Dermis microvascular lymphatic vessel endothelial cell (primary cell): ENCODE results near the gene ZNF778. TPM values are rescaled to one million over a fixed set of nuclear protein-coding genes. Genes with fewer than 3 reads are reported as not detected.
A peak's percentile ranks its signal among the peaks of the same experiment; 100 is the strongest.
"Not testable (repeated sequence)": the region's sequence is repeated elsewhere in the genome, so short reads cannot be mapped to it uniquely, and the experiment has no call there.

Experiments
- DNase-seq, 2 donors: peaks; one replicate each; pipeline versions ENCODE4 v3.0.0 to v3.0.0-alpha.2; 2010; ENCODE audit warnings: low read depth in 2 of 2
- total RNA-seq: library from RNA; depleted of rRNA; stranded (reverse); fragments of >200 nt; gene quantifications from 2 replicates; pipeline ENCODE4 v1.2.1, GENCODE V29; 2014

ZNF778 gene
- total RNA-seq, 1 donor from 2014 or later, result 8.1 TPM

- peak; percentile 59 to 66 for DNase-seq
These were observed 39.2 kb downstream of the ZNF778 start for GRCh38 chr16:89256651-89257254.

- DNase-seq, result no peak
These were observed 39.8 kb downstream of the ZNF778 start for GRCh38 chr16:89257281-89257731.

DNA sequence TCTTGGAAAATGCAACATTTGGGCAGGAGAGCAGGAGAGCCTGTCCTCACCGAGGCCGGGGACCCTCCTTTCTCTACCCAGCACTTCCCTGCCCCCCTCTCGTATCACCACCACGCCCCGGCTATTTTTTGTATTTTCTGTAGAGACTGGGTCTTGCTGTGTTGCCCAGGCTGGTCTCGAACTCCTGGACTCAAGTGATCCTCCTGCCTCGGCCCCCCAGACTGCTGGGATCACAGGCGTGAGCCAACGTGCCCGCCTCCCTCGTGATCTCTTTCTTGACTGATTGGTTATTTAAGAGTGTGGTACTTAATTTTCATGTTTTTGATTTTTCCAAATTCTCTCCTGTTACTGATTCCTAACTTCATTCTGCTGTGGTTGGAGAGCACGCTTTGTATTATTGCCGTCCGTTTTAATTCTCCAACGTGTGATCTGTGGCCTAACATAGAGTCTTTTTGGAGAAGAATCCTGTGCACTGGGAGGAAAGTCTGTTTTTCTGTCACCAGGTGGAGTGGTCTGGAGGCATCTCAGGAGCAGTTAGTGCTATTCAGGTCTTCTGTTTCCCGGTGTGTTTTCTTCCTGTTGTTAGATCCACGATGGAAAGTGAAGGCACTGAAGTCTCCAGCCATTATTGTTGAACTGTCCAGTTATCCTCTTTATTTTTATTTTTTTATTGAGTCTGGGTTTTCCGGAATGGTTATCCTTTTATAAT, 40.4 kb downstream of the ZNF778 start:
- no peak for DNase-seq

GRCh38 chr16:89259901-89260300, 42.4 kb downstream of the ZNF778 start:
- not testable (repeated sequence) for DNase-seq

DNA sequence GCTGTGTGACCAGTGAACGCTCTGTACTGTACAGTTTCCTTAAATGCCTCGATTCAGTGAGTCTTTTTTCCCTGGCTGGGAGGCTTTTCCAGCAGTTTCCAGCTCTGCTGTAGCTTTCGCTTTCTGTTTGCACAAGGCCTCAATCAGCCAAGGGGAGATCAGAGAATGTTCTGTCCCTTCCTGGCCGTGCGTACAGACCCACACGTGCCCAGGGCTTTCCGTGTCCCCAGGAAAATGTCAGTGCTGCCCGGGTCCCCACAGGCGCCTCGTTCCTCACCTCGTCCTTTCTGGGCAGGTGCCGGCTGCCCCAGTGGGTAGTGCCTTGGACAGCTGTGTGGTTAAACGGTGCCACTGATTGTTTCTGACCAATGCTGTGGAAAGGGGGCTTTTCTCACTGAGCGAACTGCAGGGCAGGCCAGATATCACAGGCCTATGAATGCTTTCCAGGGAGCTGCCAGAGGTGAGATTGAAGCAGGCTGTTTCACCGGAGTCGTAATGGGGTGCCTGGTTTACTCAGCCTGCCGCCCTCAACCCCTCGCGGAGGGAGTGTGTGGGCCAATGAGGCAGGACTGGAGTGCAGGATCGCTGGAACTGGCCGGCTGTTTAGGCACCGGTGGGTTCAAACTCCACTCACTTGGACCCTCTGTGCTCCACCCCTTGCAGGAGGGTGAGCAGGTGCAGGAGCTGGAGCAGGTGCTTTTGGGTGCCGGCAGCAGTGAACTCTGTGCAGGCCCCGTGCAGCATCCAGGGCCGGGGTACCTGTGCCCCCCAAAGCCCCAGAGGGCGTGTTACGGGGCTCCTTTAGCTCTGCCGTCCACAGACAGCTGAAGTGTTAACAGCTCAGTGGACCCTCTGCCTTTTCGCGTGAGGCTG, 44.4 kb downstream of the ZNF778 start:
- peak in 1 of 2 donors; percentile 27 for DNase-seq

DNA sequence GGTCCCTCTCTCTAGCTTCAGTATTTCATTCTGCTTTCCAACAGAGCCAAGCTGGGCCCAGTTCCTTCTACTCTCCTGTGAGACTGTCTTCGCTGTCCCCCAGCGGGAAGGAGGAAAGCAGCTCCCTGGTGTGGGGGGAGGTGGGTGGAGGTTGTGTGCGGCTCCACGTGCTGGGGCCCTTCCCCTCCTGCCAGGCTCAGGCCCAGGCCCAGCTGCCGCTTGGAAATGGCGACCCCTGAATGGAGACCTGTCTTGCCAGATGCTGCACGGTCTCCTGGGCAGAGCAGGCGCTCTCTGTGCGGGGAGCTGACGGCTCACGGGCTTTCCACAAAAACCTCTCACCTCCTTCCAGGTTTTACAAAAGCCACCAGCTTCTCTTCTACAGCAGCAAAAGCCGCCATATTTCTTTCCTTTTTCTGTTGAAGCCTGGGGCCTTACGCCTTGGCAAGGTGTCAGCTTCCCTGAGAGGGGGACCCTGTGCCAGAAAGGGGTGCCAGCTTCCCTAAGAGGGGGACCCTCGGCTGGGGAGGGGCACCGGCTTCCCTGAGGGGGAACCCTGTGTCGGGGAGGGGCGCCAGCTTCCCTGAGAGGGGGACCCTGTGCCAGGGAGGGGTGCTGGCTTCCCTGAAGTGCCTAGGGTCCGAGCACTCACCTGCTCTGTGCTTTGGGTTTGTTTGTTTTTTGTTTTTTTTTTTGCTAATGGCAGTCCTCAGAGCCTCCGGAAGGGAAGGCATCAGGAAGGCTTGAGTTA, 47.5 kb downstream of the ZNF778 start:
- no peak for DNase-seq

GRCh38 chr16:89265647-89266046, 48.1 kb downstream of the ZNF778 start:
- DNase-seq, result no peak

DNA sequence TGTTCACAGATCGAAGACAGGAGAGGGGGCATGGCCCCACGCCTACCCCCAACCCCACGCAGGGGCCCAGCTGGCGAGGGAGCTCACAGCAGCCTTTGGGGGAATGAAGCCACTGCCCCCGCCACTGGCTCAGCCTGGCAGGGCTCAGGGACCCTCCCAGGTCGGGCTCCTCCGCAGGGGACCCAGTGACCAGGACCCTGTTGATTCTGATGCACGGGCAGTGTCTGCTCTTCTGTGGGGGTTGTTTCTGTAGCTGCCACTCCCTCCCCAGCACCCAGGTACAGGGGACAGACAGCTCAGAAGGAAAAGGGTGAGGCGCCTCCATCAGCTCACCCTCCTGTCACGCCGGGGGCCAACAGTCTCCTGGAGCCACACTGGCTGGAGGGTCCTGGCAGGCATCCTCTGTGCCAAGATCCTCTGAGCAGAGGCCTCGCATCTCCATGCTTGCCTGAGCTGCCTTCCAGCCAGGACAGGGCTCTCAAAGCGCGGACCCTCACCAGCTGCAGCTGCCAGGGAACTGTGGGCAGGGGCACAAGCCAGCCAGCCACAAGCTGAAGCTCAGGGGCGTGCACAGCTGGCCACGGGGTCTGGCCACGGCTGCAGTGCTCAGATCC, 49.1 kb downstream of the ZNF778 start:
- DNase-seq, result no peak

GRCh38 chr16:89267746-89268145, 50.2 kb downstream of the ZNF778 start:
- DNase-seq, result not testable (repeated sequence)

- DNase-seq, result no peak
These were observed 51.1 kb downstream of the ZNF778 start for GRCh38 chr16:89268585-89268984.

GRCh38 chr16:89268987-89269735, 51.7 kb downstream of the ZNF778 start:
- DNase-seq, result no peak

GRCh38 chr16:89269805-89270665, 52.5 kb downstream of the ZNF778 start:
- no peak for DNase-seq

- no peak for DNase-seq
These were observed 53.3 kb downstream of the ZNF778 start for GRCh38 chr16:89270666-89271345.

GRCh38 chr16:89272631-89273030, 55.1 kb downstream of the ZNF778 start:
- DNase-seq, result no peak

GRCh38 chr16:89273741-89274472, 56.4 kb downstream of the ZNF778 start:
- no peak for DNase-seq

- DNase-seq, result no peak
These were observed 57.2 kb downstream of the ZNF778 start for GRCh38 chr16:89274561-89275283.

GRCh38 chr16:89275284-89275584, 57.7 kb downstream of the ZNF778 start:
- DNase-seq, result no peak
